ENCODE measurements around the gene KCNQ1.
"Not testable (repeated sequence)": the region's sequence is repeated elsewhere in the genome, so short reads cannot be mapped to it uniquely, and the experiment has no call there.

The KCNQ1 gene

DNA sequence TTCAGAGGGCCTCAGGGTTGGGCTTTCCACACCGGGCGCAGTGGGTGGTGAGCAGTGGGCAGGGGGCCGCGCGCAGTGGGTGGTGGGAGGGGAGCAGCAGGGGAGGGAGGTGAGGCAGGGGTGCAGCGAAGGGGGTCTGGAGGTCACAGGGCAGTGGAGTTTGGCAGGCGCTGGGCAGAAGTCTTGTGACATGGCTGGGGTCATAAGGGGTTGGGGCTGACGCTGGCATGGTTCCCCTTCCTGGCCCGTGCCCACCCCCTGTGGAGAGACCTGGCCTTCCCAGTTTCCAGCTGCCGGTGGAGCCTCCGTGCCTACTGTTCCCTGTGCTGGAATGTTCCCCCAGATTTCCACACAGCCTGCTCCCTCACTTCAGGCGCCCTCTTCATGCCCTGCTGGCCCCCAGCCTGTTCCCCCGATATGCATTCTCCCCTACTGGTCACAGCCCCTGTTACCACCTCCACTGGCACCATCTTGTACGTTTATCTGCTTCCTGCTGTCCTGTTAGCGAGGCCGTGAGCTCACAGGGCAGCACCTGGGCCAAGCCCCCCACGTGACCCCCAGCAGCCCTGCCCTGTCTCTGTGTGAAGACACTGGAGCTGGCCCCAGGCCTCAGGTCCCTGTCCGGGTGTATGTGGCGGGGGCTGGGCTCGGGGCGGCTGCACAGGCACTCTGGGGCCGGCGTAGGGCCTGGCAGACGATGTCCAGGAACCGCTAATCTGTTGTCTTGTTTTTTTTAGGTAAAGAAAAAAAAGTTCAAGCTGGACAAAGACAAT lies 143.4 kb downstream of the KCNQ1 start:
- no peak for DNase-seq (ENCODE audit: insufficient read length, low spot score)

GRCh38 chr11:2588809-2589537 lies 144.2 kb downstream of the KCNQ1 start:
- FAIRE-seq (no peak), DNase-seq (ENCODE audit: insufficient read length, low spot score) (no peak)

More for the DNA sequence above, 143.4 kb downstream of the KCNQ1 start:
- FAIRE-seq: no peak

GRCh38 chr11:2589538-2589934 lies 144.7 kb downstream of the KCNQ1 start:
- DNase-seq (ENCODE audit: insufficient read length, low spot score): no peak
- FAIRE-seq: no peak

DNA sequence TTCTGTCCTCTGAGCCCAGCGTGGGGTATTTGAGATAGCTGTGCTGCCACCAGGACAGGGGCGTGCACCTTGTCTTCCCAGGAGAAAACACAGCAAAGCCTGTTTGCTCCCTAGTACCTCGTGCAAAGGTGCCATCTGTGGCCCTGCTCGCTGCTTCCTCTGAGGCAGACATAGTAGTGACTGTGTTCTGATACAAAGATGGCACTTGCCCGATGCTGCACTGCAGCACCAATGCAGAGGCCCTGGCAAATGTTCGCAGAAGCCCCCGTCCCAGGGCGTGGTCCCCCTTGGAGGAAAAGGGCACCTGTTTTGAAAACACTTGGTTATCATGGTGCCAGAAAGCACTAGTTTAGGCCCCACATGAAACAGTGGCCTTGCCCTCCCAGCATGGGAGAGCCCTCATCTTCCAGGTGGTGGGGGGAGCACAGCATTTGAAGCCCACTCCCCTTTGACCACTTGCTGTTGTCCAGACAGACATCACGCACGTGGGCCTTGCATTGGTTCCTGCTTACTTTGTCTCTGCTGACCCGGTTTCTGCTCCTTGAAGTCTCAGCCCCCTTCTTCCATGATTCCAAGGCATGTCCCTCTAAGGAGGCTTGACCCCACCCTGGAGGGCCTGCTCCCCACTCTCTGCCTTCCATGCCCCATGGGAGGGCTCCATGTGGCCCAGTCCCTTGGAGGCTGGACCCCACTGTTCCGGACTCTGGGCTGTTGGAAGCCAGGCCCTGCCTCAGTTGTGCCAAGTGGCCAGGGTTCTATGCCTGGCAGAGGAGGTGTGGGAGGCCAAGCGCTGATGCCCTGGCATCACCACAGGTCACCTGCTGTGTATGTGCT lies 145.5 kb downstream of the KCNQ1 start:
- FAIRE-seq (no peak), DNase-seq (ENCODE audit: insufficient read length, low spot score) (no peak)

GRCh38 chr11:2590965-2591754 lies 146.4 kb downstream of the KCNQ1 start:
- DNase-seq (ENCODE audit: insufficient read length, low spot score) (no peak), FAIRE-seq (no peak)

GRCh38 chr11:2591805-2592204 lies 147.0 kb downstream of the KCNQ1 start:
- DNase-seq (ENCODE audit: insufficient read length, low spot score) (no peak), FAIRE-seq (no peak)

GRCh38 chr11:2592559-2593392 lies 148.0 kb downstream of the KCNQ1 start:
- FAIRE-seq: no peak
- DNase-seq (ENCODE audit: insufficient read length, low spot score): no peak

DNA sequence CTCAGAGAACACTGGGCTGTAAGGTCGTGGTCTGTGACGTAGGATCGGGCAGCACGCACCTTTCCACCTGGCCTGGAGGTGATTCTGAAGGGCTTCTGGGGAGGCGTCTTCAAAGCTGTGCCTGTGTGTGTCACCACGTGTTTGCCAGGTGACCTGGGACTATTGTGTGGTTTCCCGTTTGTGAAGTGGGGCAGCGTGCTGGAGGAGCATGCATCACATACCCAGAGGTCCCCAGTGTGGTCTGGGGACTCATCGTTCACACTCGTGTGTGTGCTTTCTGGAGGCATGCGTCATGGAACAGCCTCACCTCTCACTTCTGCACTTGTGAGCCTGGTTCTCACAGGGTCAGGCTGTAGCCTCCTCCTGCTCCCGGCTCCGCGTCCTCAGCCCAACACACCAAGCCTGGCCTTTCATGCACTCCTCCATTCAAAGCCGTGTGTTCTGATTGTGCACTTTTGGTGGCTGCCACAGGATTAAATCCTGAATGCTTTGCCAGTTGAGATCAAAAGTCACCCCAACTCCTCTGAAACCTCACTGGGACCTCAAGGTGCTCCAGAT lies 148.7 kb downstream of the KCNQ1 start:
- DNase-seq (ENCODE audit: insufficient read length, low spot score): no peak
- FAIRE-seq: no peak

- FAIRE-seq (no peak), DNase-seq (ENCODE audit: insufficient read length, low spot score) (no peak)
Observed at GRCh38 chr11:2594267-2594666, 149.5 kb downstream of the KCNQ1 start.

DNA sequence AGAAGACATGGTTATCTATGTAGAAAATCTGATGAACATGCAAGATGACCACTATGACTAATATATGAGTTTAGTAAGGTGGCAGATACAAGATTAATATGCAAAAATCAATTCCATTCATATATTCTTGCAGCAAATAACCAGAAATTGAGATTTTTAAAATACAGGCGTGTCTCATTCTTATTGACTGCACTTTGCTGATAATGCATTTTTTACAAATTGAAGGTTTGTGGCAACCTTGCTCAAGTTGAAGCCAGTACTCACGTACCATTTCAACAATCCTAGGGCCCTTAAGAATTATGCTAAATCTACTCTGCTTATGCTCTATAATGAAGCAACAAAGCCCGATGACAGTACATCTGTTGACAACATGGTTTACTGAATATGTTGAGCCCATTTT lies 150.4 kb downstream of the KCNQ1 start:
- FAIRE-seq (no peak), DNase-seq (ENCODE audit: insufficient read length, low spot score) (no peak)

DNA sequence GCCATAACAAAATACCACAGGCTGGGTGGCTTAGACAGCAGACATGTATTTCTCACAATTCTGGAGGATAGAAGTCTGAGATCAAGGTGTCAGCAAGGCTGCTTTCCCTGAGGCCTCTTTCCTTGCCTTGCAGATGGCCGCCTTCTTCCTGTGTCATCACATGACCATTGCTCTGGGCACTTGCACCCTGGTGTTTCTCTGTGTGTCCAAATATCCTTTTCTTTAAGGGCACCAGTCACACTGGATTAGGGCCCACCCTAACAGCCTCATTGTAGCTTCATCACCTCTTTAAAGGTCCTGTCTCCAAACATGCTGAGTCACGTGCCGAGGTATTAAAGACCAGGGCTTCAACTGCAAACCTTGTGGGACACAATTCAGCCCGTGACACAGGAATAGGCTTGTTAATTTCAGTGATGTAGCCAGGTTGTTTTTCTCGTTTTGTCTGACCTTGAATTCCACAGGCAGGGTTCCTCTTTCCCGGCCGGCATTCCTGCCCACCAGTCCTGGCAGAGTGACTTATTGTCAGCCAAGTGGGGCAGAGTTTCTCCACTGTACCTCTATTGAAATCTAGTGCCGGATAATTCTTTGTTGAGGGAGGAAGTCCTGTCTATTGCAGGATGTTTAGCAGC lies 154.9 kb downstream of the KCNQ1 start:
- no peak for FAIRE-seq
- no peak for DNase-seq (ENCODE audit: insufficient read length, low spot score)

GRCh38 chr11:2609345-2609744 lies 164.5 kb downstream of the KCNQ1 start:
- DNase-seq (ENCODE audit: insufficient read length, low spot score) (no peak), FAIRE-seq (no peak)

GRCh38 chr11:2612884-2613571 lies 168.2 kb downstream of the KCNQ1 start:
- DNase-seq (ENCODE audit: insufficient read length, low spot score): no peak
- FAIRE-seq: no peak

DNA sequence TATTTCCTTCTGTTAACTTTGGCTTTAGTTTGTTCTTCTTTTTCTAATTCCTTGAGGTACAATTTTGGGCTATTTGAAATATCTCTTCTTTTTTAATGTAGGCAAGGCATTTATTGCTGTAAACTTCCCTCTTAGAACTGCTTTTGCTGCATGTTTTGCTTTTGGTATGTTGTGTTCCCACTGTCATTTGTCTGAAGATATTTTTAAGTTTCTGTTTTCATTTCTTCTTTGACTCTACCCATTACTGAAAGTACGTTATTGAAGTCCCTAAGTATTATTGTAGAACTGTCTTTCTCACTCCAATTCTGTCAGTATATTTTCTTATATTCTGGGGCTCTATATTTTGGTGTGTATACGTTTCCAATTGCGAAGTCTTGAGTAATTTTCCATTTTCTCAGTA lies 177.1 kb downstream of the KCNQ1 start:
- DNase-seq (ENCODE audit: insufficient read length, low spot score) (no peak), FAIRE-seq (no peak)

GRCh38 chr11:2625183-2625582 lies 180.4 kb downstream of the KCNQ1 start:
- DNase-seq (ENCODE audit: insufficient read length, low spot score) (no peak), FAIRE-seq (no peak)

DNA sequence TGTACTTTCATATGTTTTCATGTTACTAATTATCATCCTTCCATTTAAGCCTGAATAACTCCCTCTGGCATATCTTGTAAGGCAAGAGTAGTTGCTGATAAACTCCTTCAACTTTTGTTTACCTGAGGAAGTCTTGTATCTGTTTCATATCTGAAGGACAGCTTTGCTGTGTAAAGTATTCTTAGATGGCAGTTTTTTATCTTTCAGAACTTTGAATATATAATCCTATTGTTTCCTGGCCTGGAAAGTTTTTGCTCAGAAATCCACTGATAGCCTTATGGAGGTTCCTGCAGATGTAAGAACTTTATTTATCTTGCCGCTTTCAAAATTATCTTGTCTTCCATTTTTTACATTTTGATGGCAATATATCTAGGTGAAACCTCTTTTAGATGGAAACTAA lies 185.9 kb downstream of the KCNQ1 start:
- no peak for DNase-seq (ENCODE audit: insufficient read length, low spot score)
- FAIRE-seq: no peak

DNA sequence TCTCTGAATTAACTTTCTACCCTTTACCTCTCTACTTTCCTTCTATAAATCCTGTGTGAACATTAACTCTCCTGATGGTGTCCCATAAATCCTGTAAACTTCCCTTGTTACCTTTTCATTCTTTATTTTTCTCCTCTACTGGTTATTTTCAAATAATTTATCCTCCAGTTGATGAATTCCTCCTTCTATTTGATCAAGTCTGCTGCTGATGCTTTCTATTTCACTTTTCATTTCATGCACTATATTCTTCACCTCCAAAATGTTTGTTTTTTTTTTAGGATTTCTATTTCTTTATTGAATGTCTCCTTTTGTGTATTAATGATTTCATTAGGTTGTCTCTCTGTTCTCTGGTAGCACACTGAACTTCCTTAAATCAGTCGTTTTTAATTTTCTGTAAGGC lies 186.4 kb downstream of the KCNQ1 start:
- FAIRE-seq: no peak
- DNase-seq (ENCODE audit: insufficient read length, low spot score): no peak

DNA sequence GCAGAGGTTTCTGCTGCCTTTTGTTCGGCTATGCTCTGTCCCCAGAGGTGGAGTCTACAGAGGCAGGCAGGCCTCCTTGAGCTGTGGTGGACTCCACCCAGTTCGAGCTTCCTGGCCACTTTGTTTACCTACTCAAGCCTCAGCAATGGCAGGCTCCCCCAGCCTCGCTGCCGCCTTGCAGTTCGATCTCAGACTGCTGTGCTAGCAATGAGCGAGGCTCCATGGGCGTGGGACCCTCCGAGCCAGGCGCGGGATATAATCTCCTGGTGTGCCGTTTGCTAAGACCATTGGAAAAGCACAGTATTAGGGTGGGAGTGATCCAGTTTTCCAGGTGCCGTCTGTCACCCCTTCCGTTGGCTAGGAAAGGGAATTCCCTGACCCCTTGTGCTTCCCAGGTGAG lies 195.0 kb downstream of the KCNQ1 start:
- not testable (repeated sequence) for FAIRE-seq; DNase-seq (ENCODE audit: insufficient read length, low spot score)

Data from HTR-8/SVneo (cell line).